ENCODE measurements around the gene RASSF5. TPM values are rescaled to one million over a fixed set of nuclear protein-coding genes. Genes with fewer than 3 reads are reported as not detected.
"Not testable (repeated sequence)": the region's sequence is repeated elsewhere in the genome, so short reads cannot be mapped to it uniquely, and the experiment has no call there.

Gene RASSF5
- total RNA-seq, 1 experiment from 2014 or later = 0.69 TPM

DNA sequence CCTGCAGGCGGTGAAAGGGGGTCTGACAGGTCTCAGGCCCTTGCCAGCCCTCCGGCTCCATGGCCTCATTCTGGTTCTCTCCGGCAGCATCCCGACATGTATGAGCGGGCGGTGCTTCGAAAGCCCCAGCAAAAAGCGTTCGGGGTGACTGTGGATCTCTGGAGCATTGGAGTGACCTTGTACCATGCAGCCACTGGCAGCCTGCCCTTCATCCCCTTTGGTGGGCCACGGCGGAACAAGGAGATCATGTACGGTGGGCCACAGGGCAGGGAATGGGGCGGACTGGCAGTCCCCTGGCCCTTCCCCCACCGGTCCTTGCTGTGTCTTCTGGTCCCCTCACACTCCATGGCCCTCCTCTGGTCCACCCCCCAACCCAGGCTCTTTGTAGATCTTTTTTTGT, 30.7 kb upstream of the RASSF5 start:
- no peak for DNase-seq (ENCODE audit: low read depth)

DNA sequence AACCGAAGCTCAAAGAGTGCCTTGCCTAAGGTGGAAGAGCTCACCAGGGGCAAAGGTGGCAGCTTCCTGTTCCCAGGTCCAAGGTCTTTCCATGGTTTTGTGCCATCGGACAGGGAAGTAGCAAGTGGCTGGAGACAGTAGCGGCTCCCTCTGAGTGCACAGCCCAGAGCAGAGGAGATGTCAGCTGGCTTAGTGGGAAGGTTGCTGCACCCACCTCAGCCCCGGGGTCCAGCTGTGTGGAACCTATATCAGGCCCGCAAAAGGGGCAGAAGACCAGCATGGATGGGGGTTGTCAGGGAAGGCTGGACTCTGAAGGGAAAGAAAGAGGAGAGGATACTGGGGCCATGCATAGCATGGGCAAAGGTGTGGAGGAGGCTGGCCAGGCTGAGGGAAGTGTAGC, 30.2 kb upstream of the RASSF5 start:
- DNase-seq (ENCODE audit: low read depth) = no peak

DNA sequence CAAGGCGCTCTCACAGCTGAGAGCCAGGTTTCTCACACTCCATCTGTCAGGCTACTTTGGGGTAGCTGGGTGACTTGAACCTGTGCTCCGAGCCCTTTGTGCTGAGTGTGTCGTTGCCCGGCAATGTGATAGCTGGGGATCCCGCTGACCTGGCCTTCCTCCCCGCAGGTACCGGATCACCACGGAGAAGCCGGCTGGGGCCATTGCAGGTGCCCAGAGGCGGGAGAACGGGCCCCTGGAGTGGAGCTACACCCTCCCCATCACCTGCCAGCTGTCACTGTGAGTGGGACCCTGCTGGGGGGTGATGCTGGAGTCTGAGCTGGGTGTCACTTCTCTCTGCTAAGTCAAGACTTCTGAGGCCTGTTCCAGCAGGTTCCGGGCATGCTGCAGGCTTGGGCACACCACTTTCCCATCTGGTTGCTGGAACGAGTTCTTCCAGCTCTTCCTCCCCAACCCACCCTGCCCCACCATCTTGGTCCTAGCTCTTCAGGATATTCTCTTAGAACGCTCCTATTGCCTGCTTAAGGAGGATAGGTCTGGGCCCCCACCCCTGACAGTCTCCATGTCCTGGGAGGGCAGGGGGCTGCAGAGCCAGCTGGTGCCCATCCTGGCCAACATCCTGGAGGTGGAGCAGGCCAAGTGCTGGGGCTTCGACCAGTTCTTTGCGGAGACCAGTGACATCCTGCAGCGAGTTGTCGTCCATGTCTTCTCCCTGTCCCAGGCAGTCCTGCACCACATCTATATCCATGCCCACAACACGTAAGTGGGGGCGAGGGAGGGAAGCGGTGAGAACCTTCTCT, 29.6 kb upstream of the RASSF5 start:
- DNase-seq (ENCODE audit: low read depth) = no peak

DNA sequence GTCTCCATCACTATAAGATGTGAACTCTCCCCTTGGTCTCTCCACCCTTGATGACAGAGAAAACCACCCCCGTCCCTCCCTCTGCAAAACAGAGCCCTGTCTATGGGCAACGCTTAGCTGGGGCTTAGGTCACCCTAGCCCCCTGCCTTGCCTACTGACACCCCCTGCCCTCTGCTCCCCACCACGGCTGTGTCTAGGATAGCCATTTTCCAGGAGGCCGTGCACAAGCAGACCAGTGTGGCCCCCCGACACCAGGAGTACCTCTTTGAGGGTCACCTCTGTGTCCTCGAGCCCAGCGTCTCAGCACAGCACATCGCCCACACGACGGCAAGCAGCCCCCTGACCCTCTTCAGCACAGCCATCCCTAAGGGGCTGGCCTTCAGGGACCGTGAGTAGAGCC, 28.6 kb upstream of the RASSF5 start:
- DNase-seq (ENCODE audit: low read depth) = no peak

DNA sequence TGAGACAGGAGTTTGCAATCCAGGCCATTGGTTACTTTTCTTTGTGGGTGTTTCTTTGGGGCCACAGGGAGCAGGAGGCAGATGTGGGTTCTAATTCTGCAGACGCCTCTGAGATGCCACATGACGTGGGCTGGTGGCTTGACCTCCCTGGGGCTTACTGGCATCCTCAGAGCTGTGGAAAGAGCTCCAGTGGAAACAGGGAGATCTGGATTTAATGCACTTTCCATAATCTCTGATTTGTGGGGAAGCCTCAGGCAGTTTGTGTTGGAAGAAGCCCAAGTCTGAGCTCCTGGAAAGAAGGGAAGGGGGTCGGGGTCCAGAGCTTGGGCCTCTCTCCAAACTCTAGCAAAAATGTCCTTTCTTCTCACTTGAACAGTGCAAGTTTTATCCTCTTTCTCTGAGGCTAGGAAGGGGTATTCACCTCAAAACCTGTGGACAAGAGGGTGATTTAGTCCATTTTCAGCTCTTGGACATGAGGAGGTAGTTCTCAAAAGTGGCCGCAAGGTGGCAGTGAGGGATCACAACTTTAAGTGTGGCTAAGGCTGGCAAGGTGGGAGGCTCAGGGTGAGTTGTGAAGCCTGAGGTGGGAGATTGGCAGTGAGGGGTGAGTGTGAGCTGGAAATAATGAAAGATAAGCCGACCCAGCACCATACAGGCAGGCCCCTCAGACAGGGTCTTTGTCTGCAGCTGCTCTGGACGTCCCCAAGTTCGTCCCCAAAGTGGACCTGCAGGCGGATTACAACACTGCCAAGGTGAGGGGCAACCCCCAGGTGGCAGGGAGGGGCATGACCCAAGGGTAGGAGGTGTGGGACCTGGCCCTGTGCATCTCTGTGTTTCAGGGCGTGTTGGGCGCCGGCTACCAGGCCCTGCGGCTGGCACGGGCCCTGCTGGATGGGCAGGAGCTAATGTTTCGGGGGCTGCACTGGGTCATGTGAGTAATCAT, 27.9 kb upstream of the RASSF5 start:
- DNase-seq (ENCODE audit: low read depth) = peak; percentile 84

DNA sequence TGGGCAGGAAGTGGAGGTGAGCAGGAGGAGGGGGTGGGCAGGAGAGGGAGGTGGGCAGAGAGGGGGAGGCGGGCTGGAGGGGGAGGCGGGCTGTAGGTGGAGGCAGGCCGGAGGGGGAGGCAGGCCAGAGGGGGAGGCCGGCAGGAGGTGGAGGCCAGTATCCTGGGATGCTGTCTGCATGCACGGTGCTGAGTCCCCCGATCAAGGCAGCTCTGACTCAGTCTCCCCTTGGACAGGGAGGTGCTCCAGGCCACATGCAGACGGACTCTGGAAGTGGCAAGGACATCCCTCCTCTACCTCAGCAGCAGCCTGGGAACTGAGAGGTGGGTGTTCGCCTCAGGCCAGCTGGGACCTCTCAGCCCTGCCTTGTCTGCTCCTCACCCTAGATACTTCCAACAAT, 27.1 kb upstream of the RASSF5 start:
- no peak for DNase-seq (ENCODE audit: low read depth)

DNA sequence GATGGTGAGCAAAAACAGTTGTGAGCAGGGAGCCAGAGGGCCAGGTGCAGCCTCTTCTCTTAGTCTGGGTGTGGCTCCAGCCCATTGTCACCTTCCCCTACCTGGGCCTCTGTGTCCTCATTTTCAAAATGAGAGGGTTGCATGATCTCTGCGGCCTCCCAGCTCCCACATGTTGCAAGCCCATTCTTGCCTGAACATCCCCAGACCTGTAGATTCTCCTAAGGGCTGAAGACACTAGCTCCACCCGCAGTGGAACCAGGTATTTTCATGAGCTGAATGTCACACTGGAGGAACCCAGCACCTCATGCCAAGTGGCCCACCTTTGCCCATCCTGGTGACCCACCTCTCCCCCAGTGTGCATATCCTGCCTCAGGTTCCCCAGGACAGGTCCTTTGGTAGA, 24.7 kb upstream of the RASSF5 start:
- no peak for DNase-seq (ENCODE audit: low read depth)

DNA sequence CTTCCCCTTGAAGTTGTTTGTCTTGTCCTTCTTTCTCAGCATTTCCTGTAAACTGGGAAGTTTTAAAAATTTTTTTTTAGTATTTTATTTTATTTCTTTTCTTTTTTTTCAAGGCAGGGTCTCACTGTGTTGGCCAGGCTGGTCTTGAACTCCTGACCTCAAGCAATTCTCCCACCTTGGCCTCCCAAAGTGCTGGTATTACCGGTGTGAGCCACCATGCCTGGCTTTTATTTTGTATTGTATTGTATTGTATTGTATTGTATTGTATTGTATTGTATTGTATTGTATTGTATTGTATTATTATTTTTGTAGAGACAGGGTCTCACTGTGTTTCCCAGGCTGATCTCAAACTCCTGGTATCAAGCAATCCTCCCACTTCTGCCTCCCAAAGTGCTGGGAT, 23.5 kb upstream of the RASSF5 start:
- DNase-seq (ENCODE audit: low read depth) = not testable (repeated sequence)

DNA sequence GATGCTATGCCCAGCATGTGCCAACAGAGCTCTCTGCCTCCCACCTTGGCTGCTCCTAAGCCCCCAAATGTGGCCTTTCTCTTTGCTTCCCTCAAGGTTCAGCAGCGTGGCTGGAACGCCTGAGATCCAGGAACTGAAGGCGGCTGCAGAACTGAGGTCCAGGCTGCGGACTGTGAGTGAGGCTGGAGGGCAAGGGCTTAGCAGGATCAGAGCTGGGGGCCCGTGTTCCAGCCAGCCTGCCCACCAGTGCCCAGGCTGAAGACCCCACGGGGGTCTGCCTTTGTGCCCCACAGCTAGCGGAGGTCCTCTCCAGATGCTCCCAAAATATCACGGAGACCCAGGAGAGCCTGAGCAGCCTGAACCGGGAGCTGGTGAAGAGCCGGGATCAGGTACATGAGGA, 22.4 kb upstream of the RASSF5 start:
- DNase-seq (ENCODE audit: low read depth) = no peak

DNA sequence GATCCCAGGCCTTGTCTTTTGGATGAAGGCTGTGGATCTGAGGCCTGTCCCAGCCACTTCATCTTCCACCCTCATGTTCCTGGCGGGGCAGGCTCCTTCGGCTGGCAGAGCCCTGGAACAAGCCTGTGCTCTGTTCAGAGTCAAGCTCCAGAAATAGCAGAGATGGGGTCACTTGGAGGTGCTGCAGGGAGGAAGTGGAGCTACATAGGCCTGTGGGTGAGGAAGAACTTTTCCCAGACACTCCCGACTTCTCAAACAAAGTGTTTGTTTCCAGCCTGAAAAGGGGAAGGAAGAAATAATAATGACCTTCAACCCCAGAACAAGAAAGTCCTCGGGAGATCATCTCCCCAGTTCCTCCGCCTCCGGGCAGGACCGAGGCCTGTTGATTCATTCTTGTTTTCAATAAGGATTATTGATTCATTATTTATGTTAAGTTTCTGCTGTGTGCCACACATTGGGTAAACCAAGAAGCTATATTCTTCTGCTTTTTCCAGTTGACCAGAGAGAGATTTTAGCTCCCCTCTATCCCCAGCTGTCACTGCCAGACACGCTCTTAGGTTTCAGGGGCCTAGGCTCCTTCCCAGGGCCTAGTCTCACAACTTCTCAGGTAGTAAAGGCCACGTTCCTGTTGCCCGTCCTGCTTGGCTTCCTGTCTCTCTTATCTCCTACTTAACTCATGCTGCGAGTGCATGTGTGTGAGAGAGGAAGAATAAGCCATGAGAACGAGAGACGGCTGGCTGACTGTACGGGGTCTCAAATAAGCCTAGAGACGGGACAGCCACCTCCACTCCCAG, 20.1 kb upstream of the RASSF5 start:
- DNase-seq (ENCODE audit: low read depth) = no peak

DNA sequence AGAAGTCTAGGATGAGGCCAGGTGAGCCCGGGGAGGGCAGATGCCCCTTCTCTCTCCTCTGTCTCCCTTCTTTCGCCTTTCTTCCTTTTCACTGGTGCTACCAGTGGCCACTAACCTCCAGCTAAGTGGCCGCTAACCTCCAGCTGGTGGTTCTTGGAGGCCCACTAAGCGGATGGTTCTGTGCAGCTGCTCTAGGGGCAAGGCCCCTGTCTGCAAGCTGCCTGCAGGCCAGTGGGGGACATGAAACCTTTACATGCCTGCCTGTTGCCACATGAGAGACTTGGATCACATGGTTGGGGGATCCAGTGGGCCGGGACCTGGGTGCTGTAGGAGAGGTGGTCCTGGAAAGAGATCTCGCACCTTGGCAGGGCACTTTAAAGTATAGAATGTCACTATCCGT, 19.4 kb upstream of the RASSF5 start:
- no peak for DNase-seq (ENCODE audit: low read depth)

DNA sequence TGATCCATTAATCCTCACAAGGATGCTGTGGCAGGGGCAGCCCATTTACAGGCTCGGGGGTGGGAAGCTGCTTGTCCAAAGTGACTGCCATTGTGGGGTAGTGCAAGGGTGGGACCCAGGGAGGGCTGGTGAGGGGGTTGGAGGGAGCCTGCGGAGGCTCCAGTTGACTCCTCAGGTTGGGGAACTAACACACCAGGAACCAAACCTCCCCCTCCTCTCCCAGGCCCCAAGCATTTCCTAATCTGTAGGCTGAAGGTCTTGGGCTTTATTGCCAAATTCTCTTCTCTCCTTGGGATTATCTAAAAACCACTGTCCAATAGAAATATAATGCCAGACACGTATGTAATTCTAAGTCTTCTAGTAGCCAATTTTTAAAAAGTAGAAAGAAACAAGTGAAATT, 18.9 kb upstream of the RASSF5 start:
- no peak for DNase-seq (ENCODE audit: low read depth)

DNA sequence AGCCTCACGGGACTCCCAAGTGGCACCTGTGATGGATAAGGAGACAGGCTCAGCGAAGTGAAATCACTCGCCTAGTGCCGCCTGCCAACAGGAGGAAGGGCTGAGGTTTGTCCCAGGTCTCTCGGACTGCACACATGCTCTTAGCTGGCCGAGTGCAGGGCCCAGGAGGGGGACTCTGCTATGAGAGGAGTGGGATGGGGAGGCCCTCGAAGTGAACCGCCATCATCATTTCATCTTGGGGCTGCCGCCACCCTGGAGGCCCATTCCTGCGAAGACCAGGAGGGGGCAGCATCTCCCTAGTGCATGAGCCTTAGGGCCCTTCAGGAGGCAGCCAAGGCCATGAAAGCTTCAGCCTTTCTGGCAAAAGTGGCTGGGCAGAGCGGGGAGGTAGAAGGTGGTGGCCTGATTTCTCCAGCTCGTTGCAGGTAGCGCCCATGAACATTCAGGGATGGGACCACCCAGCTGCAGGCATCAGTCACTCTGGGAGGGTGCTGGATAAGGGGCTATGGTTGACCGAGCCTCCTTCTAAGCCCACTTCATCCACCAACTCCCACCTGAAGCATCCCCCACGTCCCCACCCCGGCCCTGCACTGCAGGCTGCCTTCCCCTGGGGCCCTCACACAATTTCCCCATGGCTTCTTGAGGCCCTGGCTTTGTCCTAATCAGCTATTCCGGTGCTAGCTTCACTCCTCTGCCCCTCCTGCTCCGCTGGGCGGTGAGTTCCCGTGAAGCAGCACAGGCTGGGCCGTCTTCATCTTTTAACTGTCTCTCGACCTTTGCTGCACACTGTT, 17.2 kb upstream of the RASSF5 start:
- peak; percentile 80 for DNase-seq (ENCODE audit: low read depth)

DNA sequence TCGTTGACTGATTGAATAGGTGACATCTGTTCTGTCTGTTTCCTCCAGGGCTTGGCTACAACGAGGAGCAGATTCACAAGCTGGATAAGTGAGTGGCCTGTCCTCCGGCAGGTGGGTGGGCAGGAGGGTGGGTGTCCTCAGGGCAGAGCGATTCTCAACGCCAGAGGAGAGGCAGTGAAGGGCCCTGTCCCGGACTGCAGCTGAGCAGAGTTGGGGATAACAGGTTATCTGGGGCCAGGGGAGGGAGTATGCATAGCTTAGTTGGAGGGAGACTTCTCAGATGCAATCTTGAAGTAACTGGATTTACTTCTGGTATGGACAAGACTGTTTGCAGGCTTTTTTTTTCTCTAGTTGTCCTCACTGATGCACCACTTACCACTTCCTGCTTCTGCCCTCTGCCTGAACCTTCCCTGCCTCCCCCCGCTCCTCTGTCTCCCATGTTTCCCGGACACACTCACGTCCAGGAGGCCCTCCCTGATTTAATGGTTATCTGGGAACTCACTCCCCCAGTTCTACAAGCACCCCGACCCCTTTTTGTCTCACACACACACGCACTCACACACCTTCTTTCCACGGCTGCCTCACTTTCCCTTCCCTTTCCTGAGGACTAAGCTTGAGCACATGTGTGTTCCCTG, 16.4 kb upstream of the RASSF5 start:
- peak; percentile 54 for DNase-seq (ENCODE audit: low read depth)

DNA sequence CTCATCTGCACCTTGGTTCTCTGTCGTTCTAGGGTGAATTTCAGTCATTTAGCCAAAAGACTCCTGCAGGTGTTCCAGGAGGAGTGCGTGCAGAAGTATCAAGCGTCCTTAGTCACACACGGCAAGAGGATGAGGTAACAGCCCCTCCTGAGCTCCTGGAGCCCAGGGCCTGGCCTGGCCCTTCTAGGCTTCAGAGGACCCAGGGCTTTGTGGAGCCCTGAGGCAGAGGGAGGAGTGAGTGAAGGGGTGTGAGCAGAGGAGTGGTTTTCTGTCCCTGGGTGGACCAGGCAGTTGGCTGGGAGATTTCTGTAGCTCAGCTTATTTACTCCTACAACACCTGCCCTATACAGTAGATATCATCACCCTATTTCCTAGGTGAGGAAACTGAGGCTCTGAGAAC, 15.7 kb upstream of the RASSF5 start:
- DNase-seq (ENCODE audit: low read depth) = no peak

DNA sequence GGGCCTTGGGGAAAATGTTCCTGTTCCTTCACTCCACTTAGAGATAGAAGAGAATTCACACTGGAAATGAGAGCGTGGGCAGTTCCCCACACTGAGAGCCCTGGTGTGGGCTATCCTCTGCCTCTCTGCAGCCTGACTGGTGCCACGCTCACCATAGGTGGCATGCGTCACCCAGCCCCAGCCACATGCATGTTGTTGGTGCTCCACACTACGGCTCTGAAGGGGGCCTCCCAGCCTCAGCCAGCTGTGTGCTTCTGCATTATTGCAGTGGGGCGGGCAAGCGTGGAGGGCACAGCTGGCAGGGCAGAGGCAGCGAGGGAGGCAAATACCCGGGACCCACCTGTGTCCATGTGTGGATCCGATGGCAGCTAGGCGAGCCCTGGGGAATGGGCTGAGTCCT, 14.7 kb upstream of the RASSF5 start:
- no peak for DNase-seq (ENCODE audit: low read depth)

DNA sequence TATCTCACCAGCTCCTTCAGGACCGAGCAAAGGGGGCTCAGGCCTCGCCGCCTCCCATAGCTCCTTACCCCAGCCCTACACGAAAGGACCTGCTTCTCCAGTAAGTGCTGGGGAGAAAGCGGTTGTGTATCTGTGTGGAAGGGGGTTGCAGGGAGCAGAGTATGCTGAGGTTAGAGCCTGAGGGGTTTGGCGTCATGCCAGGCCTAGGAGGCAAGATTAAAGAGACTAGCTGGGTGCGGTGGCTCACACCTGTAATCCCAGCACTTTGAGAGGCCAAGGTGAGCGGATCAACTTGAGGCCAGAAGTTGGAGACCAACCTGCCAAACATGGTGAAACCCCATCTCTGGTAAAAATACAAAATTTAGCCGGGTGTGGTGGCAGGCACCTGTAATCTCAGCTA, 14.1 kb upstream of the RASSF5 start:
- DNase-seq (ENCODE audit: low read depth) = no peak

DNA sequence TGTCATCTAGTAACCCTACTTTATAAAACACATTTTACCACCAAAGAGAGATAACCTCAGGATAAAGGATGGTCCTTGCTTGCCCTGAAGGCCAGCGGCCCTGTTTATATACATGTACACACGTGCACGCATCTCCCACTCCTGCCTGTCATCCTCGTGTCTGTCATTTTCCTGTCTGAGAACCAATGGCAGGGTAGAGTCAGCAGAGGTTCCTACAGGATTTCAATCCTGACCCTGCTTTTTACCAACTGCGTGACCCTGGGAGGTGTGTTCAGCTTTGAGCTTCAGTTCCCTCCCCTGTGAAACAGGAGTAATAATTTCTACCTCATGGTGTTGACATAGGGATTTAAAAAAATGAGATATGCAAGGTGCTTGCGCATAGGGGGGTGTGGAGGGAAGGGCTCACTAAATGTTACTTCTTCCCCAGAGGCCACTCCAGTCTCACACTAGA, 12.3 kb upstream of the RASSF5 start:
- DNase-seq (ENCODE audit: low read depth) = no peak

DNA sequence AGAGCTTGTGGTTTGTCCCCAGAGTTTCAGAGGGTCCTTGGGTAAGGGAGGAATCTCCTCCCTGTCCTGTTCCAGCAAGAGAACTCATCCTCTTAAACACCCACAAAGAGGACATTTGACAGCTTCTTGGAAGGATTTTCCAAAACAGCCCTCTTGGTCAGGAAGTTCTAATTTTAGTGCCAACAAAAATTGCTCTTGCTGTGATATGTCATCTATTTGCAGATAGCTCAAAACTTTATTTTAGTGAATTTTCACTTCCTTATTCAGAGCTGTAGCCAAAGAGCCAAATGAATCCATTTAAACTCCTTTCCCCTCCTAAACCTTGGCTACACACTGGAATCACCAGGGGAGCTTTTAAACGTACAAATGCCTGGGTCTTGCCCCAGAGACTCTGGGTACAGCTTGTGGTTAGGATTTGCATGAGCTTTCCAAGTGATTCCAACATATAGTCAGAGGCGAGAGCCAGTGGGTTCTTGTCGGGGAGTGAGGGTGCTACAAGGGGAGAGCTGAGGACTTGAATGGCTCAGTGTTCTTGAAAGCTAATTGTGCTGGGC, 11.8 kb upstream of the RASSF5 start:
- no peak for DNase-seq (ENCODE audit: low read depth)

DNA sequence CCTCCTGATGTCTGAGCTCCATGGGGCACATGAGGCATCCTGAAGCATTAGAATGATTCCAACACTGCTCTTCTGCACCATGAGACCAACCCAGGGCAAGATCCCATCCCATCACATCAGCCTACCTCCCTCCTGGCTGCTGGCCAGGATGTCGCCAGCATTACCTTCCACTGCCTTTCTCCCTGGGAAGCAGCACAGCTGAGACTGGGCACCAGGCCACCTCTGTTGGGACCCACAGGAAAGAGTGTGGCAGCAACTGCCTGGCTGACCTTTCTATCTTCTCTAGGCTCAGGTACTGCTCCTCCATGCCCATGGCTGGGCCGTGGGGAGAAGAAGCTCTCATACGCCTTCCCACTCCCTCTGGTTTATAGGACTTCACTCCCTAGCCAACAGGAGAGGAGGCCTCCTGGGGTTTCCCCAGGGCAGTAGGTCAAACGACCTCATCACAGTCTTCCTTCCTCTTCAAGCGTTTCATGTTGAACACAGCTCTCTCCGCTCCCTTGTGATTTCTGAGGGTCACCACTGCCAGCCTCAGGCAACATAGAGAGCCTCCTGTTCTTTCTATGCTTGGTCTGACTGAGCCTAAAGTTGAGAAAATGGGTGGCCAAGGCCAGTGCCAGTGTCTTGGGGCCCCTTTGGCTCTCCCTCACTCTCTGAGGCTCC, 11.1 kb upstream of the RASSF5 start:
- no peak for DNase-seq (ENCODE audit: low read depth)

Data from Daoy (cell line).